GM18520 (cell line): ENCODE results near the gene CREB5.

Source experiments
- ATAC-seq: cut with Tn5 transposase; IDR thresholded peaks from one replicate; pipeline ENCODE4 v1.9.1; 2021; ENCODE audit not compliant: unreplicated experiment

Gene CREB5

GRCh38 chr7:28627896-28628295 lies 215.6 kb downstream of the CREB5 start:
- ATAC-seq, result no peak

GRCh38 chr7:28629216-28629842 lies 217.0 kb downstream of the CREB5 start:
- no peak for ATAC-seq

- no peak for ATAC-seq
These were observed 218.0 kb downstream of the CREB5 start for GRCh38 chr7:28630350-28630749.

- no peak for ATAC-seq
These were observed 219.7 kb downstream of the CREB5 start for GRCh38 chr7:28631995-28632394.

GRCh38 chr7:28638914-28639313 lies 226.6 kb downstream of the CREB5 start:
- no peak for ATAC-seq

GRCh38 chr7:28640001-28640400 lies 227.7 kb downstream of the CREB5 start:
- no peak for ATAC-seq

GRCh38 chr7:28641752-28642545 lies 229.6 kb downstream of the CREB5 start:
- no peak for ATAC-seq

GRCh38 chr7:28643188-28643569 lies 230.9 kb downstream of the CREB5 start:
- ATAC-seq, result no peak

GRCh38 chr7:28643584-28644340 lies 231.4 kb downstream of the CREB5 start:
- no peak for ATAC-seq

GRCh38 chr7:28645866-28646265 lies 233.5 kb downstream of the CREB5 start:
- no peak for ATAC-seq

GRCh38 chr7:28646376-28647075 lies 234.2 kb downstream of the CREB5 start:
- ATAC-seq, result no peak

- no peak for ATAC-seq
These were observed 234.7 kb downstream of the CREB5 start for GRCh38 chr7:28647076-28647421.

GRCh38 chr7:28649189-28649588 lies 236.9 kb downstream of the CREB5 start:
- no peak for ATAC-seq

- ATAC-seq, result no peak
These were observed 237.5 kb downstream of the CREB5 start for GRCh38 chr7:28649811-28650210.

GRCh38 chr7:28654110-28654509 lies 241.8 kb downstream of the CREB5 start:
- no peak for ATAC-seq

- ATAC-seq, result no peak
These were observed 244.2 kb downstream of the CREB5 start for GRCh38 chr7:28656529-28656928.

- no peak for ATAC-seq
These were observed 246.1 kb downstream of the CREB5 start for GRCh38 chr7:28658381-28658780.

GRCh38 chr7:28660132-28660531 lies 247.8 kb downstream of the CREB5 start:
- ATAC-seq, result no peak

- no peak for ATAC-seq
These were observed 249.7 kb downstream of the CREB5 start for GRCh38 chr7:28661826-28662595.

GRCh38 chr7:28666154-28666553 lies 253.8 kb downstream of the CREB5 start:
- no peak for ATAC-seq

- no peak for ATAC-seq
These were observed 255.8 kb downstream of the CREB5 start for GRCh38 chr7:28668085-28668484.
